ENCODE results near the gene RAPGEF2.
"Not testable (repeated sequence)": the region's sequence is repeated elsewhere in the genome, so short reads cannot be mapped to it uniquely, and the experiment has no call there.

Gene RAPGEF2

DNA sequence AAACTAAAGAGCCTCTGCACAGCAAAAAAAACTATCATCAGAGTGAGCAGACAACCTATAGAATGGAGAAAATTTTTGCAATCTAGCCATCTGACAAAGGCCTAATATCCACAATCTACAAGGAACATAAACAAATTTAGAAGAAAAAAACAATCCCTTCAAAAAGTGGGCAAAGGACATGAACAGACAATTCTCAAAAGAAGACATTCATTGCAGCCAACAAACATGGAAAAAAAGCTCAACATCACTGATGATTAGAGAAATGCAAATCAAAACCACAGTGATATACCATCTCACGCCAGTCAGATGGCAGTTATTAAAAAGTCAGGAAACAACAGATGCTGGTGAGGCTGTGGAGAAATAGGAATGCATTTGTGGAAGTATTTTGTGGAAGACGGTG lies 13.2 kb downstream of the RAPGEF2 start:
- H2AK5ac ChIP-seq (ENCODE audit: low read length, severe bottlenecking) = not testable (repeated sequence)
- WGBS = 100% methylated on average over 2 of the region's 2 CpGs

DNA sequence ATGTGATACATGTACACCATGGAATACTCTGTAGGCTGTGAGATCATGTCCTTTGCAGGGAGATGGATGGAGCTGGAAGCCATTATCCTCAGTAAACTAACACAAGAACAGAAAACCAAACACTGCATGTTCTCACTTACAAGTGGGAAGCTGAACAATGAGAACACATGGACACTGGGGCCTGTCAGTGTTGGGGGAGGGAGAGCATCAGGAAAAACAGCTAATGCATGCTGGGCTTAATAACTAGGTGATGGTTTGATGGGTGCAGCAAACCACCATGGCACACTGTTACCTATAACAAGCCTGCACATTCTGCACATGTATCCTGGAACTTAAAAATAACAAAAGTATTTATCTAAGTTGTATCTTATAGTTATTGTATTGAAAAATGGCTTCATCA lies 13.8 kb downstream of the RAPGEF2 start:
- not testable (repeated sequence) for H2AK5ac ChIP-seq (ENCODE audit: low read length, severe bottlenecking); H3K36me3 ChIP-seq (ENCODE audit: control insufficient read depth in 1 of 2, insufficient read depth in 2 of 2, low read depth in 1 of 2, low read length in 2 of 2); H3K4me3 ChIP-seq (ENCODE audit: insufficient read depth in 1 of 2, low read depth in 1 of 2, low read length in 2 of 2); H3K27ac ChIP-seq (ENCODE audit: low read length, poor library complexity, severe bottlenecking); H3K4me2 ChIP-seq (ENCODE audit: low read length, poor library complexity, severe bottlenecking); H3K14ac ChIP-seq (ENCODE audit: low read length in 2 of 2); H2BK12ac ChIP-seq (ENCODE audit: low read length in 2 of 2); H3K27me3 ChIP-seq (ENCODE audit: control insufficient read depth in 1 of 2, insufficient read depth in 1 of 2, low read length in 2 of 2); H2AFZ ChIP-seq (ENCODE audit: low read depth, low read length); H3K9me3 ChIP-seq (ENCODE audit: control insufficient read depth, low read length); H4K8ac ChIP-seq (ENCODE audit: low read length); H4K91ac ChIP-seq (ENCODE audit: low read length); H3K4ac ChIP-seq (ENCODE audit: low read depth in 1 of 2, low read length in 2 of 2); H3K23ac ChIP-seq (ENCODE audit: low read length in 2 of 2); H3K4me1 ChIP-seq (ENCODE audit: control insufficient read depth, insufficient read depth, low read depth, low read length); H2BK15ac ChIP-seq (ENCODE audit: low read depth, poor library complexity, severe bottlenecking); DNase-seq; H2BK5ac ChIP-seq (ENCODE audit: low read depth, low read length, poor library complexity, severe bottlenecking); H3K18ac ChIP-seq (ENCODE audit: low read depth in 1 of 2, low read length in 2 of 2); H2BK120ac ChIP-seq (ENCODE audit: low read depth, low read length); H3K9ac ChIP-seq (ENCODE audit: low read length)
- peaks cover 19% of the 10 kb centered on the region for H3K79me1 ChIP-seq (replicated peaks; ENCODE audit: low read length, poor library complexity, severe bottlenecking)

More for the DNA sequence above, 13.2 kb downstream of the RAPGEF2 start:
- not testable (repeated sequence) for H2BK120ac ChIP-seq (ENCODE audit: low read depth, low read length); H2BK15ac ChIP-seq (ENCODE audit: low read depth, poor library complexity, severe bottlenecking); H3K4me1 ChIP-seq (ENCODE audit: control insufficient read depth, insufficient read depth, low read depth, low read length); H3K27me3 ChIP-seq (ENCODE audit: control insufficient read depth in 1 of 2, insufficient read depth in 1 of 2, low read length in 2 of 2); H3K9ac ChIP-seq (ENCODE audit: low read length); H3K18ac ChIP-seq (ENCODE audit: low read depth in 1 of 2, low read length in 2 of 2); H3K27ac ChIP-seq (ENCODE audit: low read length, poor library complexity, severe bottlenecking); H3K4ac ChIP-seq (ENCODE audit: low read depth in 1 of 2, low read length in 2 of 2); DNase-seq; H3K9me3 ChIP-seq (ENCODE audit: control insufficient read depth, low read length); H2BK12ac ChIP-seq (ENCODE audit: low read length in 2 of 2); H3K23ac ChIP-seq (ENCODE audit: low read length in 2 of 2); H2AFZ ChIP-seq (ENCODE audit: low read depth, low read length); H3K14ac ChIP-seq (ENCODE audit: low read length in 2 of 2); H4K8ac ChIP-seq (ENCODE audit: low read length); H3K36me3 ChIP-seq (ENCODE audit: control insufficient read depth in 1 of 2, insufficient read depth in 2 of 2, low read depth in 1 of 2, low read length in 2 of 2); H2BK5ac ChIP-seq (ENCODE audit: low read depth, low read length, poor library complexity, severe bottlenecking); H4K91ac ChIP-seq (ENCODE audit: low read length); H3K4me2 ChIP-seq (ENCODE audit: low read length, poor library complexity, severe bottlenecking); H3K4me3 ChIP-seq (ENCODE audit: insufficient read depth in 1 of 2, low read depth in 1 of 2, low read length in 2 of 2)
- H3K79me1 ChIP-seq (replicated peaks; ENCODE audit: low read length, poor library complexity, severe bottlenecking) = peaks cover 17% of the 10 kb centered on the region

GRCh38 chr4:159117564-159117963 lies 14.7 kb downstream of the RAPGEF2 start:
- no peaks in the 10 kb centered on the region for H3K36me3 ChIP-seq (ENCODE audit: control insufficient read depth in 1 of 2, insufficient read depth in 2 of 2, low read depth in 1 of 2, low read length in 2 of 2)
- H3K27ac ChIP-seq (ENCODE audit: low read length, poor library complexity, severe bottlenecking) = no peak overlapping the region
- no peak overlapping the region for H2BK120ac ChIP-seq (ENCODE audit: low read depth, low read length)
- no CpG with 5 or more reads among the region's 2 CpGs for WGBS
- H3K4me3 ChIP-seq (ENCODE audit: insufficient read depth in 1 of 2, low read depth in 1 of 2, low read length in 2 of 2) = no peak overlapping the region
- no peak overlapping the region for H2BK15ac ChIP-seq (ENCODE audit: low read depth, poor library complexity, severe bottlenecking)
- H2BK12ac ChIP-seq (ENCODE audit: low read length in 2 of 2) = no peak overlapping the region
- H3K23ac ChIP-seq (ENCODE audit: low read length in 2 of 2) = no peak overlapping the region
- no peak overlapping the region for H4K91ac ChIP-seq (ENCODE audit: low read length)
- H3K4me1 ChIP-seq (ENCODE audit: control insufficient read depth, insufficient read depth, low read depth, low read length) = no peaks in the 10 kb centered on the region
- no peak overlapping the region for H3K4me2 ChIP-seq (ENCODE audit: low read length, poor library complexity, severe bottlenecking)
- H3K79me1 ChIP-seq (replicated peaks; ENCODE audit: low read length, poor library complexity, severe bottlenecking) = peaks cover 17% of the 10 kb centered on the region
- no peaks in the 10 kb centered on the region for H3K9me3 ChIP-seq (ENCODE audit: control insufficient read depth, low read length)
- H3K9ac ChIP-seq (ENCODE audit: low read length) = no peak overlapping the region
- no peak overlapping the region for H3K14ac ChIP-seq (ENCODE audit: low read length in 2 of 2)
- no peak overlapping the region for H2AFZ ChIP-seq (ENCODE audit: low read depth, low read length)
- no peaks in the 10 kb centered on the region for H3K27me3 ChIP-seq (ENCODE audit: control insufficient read depth in 1 of 2, insufficient read depth in 1 of 2, low read length in 2 of 2)
- no peak overlapping the region for H2BK5ac ChIP-seq (ENCODE audit: low read depth, low read length, poor library complexity, severe bottlenecking)
- no peak overlapping the region for H4K8ac ChIP-seq (ENCODE audit: low read length)
- no peak overlapping the region for H3K18ac ChIP-seq (ENCODE audit: low read depth in 1 of 2, low read length in 2 of 2)
- DNase-seq = no peak
- no peak overlapping the region for H3K4ac ChIP-seq (ENCODE audit: low read depth in 1 of 2, low read length in 2 of 2)
- H2AK5ac ChIP-seq (ENCODE audit: low read length, severe bottlenecking) = no peak overlapping the region

DNA sequence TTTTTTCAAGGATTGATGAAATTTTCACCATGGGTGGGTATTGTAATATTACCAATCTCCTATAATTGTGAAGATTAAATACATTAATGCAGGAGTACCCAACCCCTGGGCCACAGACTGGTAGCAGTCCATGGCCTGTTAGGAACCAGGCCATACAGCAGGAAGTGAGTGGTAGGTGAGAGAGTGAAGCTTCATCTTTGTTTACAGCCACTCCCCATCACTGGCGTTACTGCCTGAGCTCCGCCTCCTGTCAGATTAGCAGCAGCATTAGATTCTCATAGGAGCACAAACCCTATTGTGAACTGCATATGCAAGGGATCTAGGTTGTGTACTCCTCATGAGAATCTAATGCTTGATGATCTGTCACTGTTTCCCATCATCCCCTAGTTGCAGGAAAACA lies 15.1 kb downstream of the RAPGEF2 start:
- Histone ChIP-seq H4K8ac (ENCODE audit: low read length) (no peak overlapping the region), H2AFZ (ENCODE audit: low read depth, low read length) (no peak overlapping the region), H3K23ac (ENCODE audit: low read length in 2 of 2) (no peak overlapping the region), H2BK120ac (ENCODE audit: low read depth, low read length) (no peak overlapping the region), H3K27me3 (ENCODE audit: control insufficient read depth in 1 of 2, insufficient read depth in 1 of 2, low read length in 2 of 2) (no peaks in the 10 kb centered on the region), H2AK5ac (ENCODE audit: low read length, severe bottlenecking) (no peak overlapping the region), H3K4me1 (ENCODE audit: control insufficient read depth, insufficient read depth, low read depth, low read length) (no peaks in the 10 kb centered on the region), H3K4me2 (ENCODE audit: low read length, poor library complexity, severe bottlenecking) (no peak overlapping the region), H3K27ac (ENCODE audit: low read length, poor library complexity, severe bottlenecking) (no peak overlapping the region), H3K4me3 (ENCODE audit: insufficient read depth in 1 of 2, low read depth in 1 of 2, low read length in 2 of 2) (no peak overlapping the region), H3K18ac (ENCODE audit: low read depth in 1 of 2, low read length in 2 of 2) (no peak overlapping the region), H3K36me3 (ENCODE audit: control insufficient read depth in 1 of 2, insufficient read depth in 2 of 2, low read depth in 1 of 2, low read length in 2 of 2) (no peaks in the 10 kb centered on the region), H2BK15ac (ENCODE audit: low read depth, poor library complexity, severe bottlenecking) (no peak overlapping the region), H3K4ac (ENCODE audit: low read depth in 1 of 2, low read length in 2 of 2) (no peak overlapping the region), H3K9me3 (ENCODE audit: control insufficient read depth, low read length) (no peaks in the 10 kb centered on the region), H4K91ac (ENCODE audit: low read length) (no peak overlapping the region), H3K14ac (ENCODE audit: low read length in 2 of 2) (no peak overlapping the region), H3K79me1 (replicated peaks; ENCODE audit: low read length, poor library complexity, severe bottlenecking) (peaks cover 17% of the 10 kb centered on the region), H2BK12ac (ENCODE audit: low read length in 2 of 2) (no peak overlapping the region), H3K9ac (ENCODE audit: low read length) (no peak overlapping the region), H2BK5ac (ENCODE audit: low read depth, low read length, poor library complexity, severe bottlenecking) (no peak overlapping the region)
- WGBS = 74% methylated on average over 2 of the region's 2 CpGs
- no peak for DNase-seq

All from mesenchymal stem cell (in vitro differentiated cells and primary cell).